ENCODE data around the gene GPR78.

Gene GPR78

GRCh38 chr4:8547108-8547911 is 32.9 kb upstream of the GPR78 start:
- peak; percentile 15 for DNase-seq (ENCODE audit: low spot score)

GRCh38 chr4:8547912-8548730 is 32.1 kb upstream of the GPR78 start:
- DNase-seq (ENCODE audit: low spot score) = no peak

DNA sequence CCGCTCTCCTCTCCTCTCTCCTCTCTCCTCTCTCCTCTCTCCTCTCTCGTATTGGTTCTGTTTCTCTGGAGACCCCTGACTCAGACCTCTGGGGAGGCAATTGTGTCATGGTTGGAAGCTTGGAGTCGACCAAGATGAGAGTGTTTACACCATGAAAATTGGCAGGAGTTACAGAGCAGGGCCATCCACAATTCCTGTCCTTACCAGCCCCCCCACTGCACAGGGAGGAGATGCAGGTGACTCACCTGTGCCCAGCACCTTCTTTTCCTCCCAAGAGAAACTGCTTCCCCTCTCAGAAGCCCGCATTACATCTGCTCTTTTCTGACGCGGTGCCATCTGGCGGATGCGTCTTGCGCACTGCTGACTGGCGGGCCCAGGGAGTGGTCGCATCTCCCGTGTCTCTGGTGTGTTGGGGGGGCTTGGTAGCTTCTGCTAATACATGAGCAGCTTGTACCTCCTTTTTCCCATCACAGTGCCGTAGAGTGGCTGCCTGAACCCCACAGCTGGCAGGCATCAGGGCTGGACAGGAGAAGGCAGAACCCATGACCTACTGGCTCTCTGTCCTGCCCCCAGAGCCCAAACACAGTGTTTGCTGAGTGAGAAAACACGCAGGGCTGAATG is 31.4 kb upstream of the GPR78 start:
- no peak for DNase-seq (ENCODE audit: low spot score)

- no peak for DNase-seq (ENCODE audit: low spot score)
Measured at GRCh38 chr4:8549352-8549931, 30.8 kb upstream of the GPR78 start.

DNA sequence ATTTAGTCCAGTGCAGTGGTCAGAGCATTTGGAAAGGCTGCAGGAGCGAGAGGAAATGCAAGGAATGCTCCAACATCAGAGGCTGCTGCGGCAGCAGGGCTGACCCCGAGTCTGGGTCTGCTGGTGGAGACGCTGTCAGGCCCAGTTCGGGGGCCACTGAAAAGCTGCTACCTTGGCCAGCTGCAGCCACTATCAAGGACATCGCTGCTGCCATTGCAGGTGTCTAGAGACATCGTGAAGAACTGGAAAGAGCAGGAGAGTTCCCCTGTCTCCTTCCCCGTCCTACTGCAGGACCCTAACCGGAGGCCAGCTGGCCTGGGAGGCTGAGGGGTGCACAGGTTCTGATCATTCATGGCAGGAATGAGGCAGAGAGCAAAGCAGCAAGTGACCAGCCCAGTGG is 29.5 kb upstream of the GPR78 start:
- DNase-seq (ENCODE audit: low spot score) = no peak

DNA sequence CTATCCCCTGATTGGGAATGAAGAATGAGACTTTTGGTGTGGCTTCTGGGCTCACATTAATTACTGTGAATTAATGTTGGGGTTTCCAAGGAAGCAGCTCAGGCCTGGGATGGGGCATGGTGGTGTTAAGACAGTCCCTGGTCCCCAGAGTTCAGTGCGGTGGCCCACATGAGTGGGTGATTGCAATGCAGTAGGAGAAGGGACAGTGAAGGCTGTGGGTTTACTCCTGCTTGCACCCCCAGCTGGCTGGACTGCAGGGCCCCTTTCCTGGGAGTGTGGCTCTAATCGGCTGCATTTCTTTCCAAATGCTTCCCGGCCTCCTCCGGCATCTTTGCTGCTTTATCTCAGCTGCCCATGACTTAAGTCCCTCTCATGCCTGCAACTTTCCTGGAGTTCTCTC is 28.2 kb upstream of the GPR78 start:
- no peak for DNase-seq (ENCODE audit: low spot score)

DNA sequence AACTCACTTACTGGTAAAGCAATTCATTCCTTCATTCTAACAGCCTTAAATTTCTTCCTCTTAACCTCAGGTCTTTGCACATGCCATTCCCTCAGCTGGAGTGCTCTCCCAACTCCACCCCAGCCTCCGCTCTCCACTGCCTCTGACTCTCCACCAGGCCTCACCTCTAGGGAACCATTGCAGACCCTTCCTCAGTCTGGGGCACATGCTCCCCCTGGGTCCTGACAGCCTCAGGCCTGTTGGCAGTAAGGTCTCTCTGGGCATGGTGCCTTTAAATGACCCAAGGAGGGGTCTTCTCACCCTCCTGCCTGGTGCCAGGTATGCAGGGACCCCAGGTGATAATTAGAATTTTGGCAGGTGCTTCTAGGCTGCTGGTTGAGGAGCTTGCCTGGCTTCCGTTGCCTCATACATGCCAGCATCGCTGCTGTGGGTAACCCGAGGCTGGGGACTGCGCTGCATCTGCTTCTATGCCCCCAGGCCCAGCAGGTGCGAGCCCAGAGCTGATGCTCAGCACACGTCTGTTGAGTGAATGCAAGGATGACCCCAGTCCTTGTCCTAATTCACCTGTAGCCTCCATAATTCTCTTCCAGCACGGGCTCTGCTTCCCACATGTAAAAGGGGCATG is 27.5 kb upstream of the GPR78 start:
- no peak for DNase-seq (ENCODE audit: low spot score)

DNA sequence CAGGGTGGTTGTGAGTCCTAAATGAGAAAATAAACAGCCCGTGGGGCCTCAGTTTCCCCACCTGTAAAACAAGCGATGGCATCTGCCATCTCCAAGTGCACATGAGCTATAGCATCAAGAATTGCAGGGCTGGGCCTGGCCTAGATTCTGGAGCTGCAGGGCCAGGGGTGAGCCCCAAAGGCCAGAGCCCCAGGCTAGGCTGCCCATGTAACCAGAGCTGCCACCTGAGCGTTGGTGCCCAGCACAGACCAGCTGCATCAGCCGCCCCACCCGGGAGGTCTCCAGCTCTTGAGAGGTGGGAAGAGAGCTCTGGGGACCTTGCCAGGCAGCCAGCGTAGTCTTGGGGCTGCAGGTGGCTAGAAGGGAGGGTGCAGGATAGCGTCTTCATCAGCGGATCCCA is 27.0 kb upstream of the GPR78 start:
- DNase-seq (ENCODE audit: low spot score) = no peak

- DNase-seq (ENCODE audit: low spot score) = no peak
Measured at GRCh38 chr4:8553991-8554405, 26.2 kb upstream of the GPR78 start.

DNA sequence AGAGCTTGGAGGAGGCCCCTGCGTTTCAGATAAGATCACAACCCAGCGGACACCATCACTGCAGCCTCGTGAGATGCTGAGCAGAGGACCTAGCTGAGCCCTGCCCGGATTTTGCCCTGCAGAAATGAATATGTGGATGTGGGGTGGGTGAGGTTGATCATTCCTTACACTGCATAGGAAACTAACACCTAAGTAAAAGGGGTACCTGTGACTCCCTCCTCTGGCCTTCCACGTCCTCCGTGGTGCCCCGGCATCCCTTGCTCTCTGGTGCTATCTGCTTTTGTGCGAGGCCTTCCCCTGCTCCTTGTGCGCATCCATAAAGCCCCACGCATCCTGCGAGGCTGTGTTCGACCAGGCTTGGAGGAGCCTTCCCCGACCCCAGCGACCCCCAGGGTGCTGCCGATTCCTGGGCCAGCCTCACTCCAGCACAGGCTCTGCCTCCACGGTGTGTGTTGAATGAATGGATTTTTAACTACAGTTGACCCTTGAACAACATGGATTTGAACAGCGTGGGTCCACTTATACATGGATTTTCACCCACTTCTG is 25.6 kb upstream of the GPR78 start:
- no peak for DNase-seq (ENCODE audit: low spot score)

GRCh38 chr4:8555716-8556115 is 24.5 kb upstream of the GPR78 start:
- no peak for DNase-seq (ENCODE audit: low spot score)

DNA sequence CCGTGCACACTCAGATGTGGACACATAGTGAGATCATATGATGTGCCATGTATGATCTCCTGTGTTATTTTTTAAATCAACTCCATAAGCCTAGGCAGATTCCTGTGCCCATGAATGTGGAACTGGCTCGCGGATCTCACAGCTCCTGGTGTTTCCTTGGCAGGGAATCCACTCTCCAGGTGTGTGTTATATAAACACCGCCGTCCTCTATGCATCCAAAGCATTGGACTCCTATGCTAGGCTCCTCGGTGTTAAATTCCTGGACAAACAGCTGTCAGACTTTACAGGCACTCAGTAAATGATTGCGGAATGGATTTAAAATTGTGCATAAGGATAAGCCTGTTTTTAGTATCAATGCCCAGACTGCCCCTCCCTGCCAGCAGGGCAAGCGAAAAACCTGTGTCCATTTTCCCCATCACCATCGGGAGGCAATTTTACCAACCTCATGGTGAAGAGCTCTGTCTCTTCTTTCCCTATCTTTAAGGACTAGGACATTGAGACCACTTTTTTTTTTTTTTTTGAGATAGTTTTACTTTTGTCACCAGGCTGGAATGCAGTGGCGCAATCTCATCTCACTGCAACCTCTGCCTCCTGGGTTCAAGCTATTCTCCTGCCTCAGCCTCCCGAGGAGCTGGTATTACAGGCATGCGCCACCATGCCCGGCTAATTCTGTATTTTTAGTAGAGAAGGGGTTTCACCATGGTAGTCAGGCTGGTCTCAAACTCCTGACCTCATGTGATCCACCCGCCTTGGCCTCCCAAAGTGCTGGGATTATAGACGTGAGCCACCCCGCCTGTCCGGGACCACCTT is 23.6 kb upstream of the GPR78 start:
- no peak for DNase-seq (ENCODE audit: low spot score)

DNA sequence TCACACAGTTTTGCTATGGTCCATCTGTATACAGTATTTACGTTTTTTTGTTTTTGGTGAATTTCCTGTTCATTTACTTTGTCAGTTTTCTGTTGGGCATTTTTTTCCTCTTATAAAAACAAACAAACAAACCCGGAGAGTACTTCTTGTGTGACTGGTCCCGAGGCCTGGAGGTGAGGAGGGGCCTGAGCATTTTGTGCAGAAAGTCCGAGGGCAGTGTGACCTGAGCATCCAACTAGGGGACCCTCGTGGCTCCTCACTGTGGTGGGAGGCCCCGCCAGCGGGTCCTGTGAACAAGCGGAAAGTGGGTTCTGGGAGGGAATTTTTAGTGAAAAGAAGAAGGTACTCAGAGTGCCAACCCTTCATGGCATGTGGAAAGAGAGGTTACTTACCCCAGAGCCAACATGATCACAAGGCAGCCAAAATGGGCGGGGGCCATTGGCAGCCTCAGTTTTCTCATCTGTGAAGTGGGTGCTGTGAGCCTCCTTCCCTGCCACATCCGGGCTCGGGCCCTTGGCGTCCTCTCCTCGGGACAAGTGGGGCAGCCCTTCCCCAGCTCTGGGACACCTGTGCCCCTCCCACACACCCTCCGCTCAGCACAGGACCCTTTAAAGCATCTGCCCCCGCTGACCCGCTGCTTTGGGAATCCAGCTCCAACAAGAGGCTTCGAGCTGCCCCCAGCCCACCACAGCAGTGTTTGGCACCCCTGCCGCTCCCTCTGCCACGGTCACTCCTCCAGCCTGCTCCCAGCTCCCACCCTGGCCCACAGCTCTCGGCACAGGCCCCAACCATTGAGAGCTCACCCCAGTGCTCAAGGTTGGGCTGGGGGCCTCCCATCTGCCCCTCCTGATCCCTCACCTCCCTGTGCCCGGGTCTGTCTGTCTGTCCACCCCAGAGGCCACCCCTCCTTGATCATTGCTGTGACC is 22.8 kb upstream of the GPR78 start:
- no peak for DNase-seq (ENCODE audit: low spot score)

GRCh38 chr4:8558080-8558960 is 21.9 kb upstream of the GPR78 start:
- no peak for DNase-seq (ENCODE audit: low spot score)

DNA sequence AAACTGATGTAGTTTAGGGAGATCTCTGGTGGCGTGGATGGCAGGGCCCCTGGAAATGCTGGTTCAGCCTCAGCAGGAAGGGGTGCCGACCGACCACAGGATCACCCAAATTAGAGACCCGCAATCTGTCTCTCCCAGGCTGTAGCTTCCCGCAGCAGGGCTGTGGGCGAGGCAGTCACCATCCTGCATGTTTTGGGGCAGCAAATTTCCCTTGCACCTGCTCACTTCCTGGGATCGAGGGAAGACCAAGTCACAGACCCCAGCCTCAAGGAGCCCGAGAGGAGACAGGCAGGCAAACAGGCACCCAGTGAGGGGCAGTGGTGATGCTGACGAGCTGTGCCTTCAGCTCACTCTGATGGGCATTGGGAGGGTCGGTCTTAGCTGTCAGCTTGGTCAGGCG is 21.2 kb upstream of the GPR78 start:
- no peak for DNase-seq (ENCODE audit: low spot score)

DNA sequence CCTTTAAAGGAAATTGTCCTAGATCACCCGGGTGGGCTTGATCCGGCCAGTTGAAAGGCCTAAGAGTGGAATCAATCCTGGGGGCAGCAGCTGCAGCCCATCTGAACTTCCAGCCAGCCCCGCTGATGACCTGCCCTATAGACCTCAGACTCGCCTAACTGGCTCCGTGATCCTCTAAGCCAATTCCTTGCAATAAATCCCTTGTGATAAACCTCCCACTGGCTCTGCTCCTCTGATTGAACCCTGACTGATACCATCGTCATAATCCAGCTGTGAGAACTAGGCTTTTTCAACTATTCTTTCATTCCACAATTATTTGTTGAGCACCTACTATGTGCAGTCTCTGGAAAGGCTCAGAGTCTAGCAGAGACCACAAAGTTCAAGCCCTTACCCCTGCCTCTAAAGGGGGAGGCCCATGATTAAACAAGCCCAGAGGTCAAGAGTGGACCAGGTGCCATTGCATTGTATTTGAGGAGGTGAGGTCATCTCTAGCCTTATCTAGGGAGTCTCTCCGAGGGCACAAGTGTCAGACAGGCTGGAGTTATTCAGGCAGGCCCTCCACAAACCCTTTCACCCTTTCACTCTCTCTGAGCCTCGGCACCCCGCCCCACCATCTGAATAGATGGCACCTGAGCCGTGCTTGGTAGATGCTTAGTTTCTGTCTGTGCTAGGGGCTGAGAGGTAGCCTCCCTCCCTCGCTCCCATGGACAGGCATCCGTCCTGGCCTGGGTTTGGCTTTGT is 20.5 kb upstream of the GPR78 start:
- no peak for DNase-seq (ENCODE audit: low spot score)

DNA sequence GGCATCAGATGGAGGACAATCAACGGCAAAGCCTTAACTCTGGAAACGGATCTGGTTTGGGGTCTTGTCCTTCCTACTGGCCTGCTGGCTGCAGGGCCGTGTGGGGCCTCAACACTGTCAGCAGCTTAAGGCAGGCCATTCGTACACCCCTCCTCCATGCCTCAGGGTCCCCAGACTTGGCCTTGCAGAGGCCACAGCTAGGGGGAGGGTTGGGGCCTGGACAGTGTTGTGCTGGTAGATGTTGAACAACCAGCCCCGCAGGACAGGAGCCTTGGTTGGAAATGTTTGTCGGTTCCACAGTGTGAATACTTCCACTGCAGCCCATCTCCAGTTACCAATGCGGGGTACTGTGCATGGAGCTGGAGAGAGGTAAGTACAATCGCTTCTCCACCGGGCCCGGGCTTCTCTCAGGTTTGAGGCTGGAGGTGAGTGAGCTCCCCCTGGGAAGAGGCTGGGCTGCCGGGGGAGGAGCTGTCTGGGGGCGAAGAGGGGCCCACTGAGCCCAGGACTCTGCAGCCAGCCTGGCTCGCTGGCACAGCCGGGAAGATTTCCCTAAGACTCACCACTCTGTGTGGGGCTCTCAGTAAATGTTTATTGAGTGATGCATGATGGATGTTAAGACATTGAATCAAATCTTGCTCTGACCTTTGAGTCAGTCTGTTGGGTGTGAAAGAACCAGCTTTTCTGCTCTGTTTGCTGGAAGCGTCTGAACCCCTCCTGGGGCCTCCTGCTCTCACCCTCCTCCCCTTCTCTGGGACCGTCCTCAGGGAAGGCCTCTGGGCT is 19.7 kb upstream of the GPR78 start:
- no peak for DNase-seq (ENCODE audit: low spot score)
